NK-92 (cell line): Measurements from ENCODE around the gene JSRP1.

ENCODE experiments used
- DNase-seq: peaks from one replicate; lab custom pipeline; 2025; ENCODE audit not compliant: unreplicated experiment; lab: John Stamatoyannopoulos, UW

The JSRP1 gene

GRCh38 chr19:2246801-2247361 is 9.3 kb downstream of the JSRP1 start:
- DNase-seq = no peak

- DNase-seq = no peak
Observed at GRCh38 chr19:2246014-2246620, 10.1 kb downstream of the JSRP1 start.

DNA sequence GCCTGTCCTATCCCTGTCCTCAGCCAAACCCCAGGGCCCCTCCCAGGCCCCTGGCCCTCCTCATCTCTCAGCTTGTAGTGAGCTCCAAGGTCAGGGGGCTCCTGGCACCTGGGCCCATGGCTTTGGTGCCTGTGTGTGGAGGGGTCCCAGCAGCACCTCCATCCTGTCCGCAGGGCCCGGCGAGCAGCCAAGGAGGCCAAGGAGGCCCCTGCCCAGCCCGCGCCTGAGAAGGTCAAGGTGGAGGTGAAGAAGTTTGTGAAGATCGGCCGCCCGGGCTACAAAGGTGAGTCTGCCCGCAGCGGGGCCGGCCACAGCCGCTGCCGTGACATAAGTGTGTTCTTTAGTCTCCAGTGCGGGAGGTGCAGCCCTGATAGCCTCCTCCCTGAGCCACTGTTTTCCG is 10.9 kb downstream of the JSRP1 start:
- no peak for DNase-seq

- DNase-seq = no peak
Observed at GRCh38 chr19:2244486-2244885, 11.7 kb downstream of the JSRP1 start.

- DNase-seq = no peak
Observed at GRCh38 chr19:2244125-2244411, 12.1 kb downstream of the JSRP1 start.

GRCh38 chr19:2243274-2244124 is 12.7 kb downstream of the JSRP1 start:
- no peak for DNase-seq

DNA sequence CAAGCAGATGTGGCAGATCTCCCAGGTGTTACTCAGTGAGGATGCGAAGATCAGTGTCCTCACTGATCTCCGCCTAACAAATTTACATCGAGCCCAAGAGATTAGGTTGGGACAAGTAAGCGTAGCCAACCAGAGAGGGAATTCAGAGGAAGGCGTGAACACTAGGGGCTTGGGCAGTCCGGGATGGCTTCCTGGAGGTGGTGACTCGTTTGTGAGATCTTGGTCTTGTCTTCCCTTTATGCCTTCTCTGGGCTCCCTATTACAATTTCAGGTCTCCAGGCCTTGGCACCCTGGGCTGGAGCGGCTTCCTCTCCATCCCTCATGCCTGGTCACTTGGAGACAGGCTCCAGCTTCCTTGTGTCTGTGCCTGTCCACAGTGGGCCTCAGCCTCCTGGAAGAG is 13.4 kb downstream of the JSRP1 start:
- DNase-seq = no peak

DNA sequence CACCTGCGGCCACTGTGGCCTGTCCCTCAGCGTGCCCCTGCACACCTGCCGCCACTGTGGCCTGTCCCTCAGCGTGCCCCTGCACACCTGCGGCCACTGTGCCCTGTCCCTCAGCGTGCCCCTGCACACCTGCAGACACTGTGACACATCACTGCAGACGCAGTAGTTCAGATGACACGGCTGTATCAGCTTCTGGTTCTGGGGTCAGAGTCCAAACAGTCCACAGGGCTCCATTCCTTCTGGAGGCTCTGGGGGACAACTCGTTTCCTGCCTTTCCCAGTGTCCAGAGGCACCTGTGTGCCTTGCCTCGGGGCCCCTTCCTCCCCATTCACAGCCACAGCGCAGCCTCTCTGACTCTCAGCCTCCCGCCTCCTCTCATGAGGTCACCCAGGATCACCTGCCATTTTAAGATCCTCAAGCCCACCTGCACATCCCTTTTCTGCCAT is 14.1 kb downstream of the JSRP1 start:
- DNase-seq = no peak

DNA sequence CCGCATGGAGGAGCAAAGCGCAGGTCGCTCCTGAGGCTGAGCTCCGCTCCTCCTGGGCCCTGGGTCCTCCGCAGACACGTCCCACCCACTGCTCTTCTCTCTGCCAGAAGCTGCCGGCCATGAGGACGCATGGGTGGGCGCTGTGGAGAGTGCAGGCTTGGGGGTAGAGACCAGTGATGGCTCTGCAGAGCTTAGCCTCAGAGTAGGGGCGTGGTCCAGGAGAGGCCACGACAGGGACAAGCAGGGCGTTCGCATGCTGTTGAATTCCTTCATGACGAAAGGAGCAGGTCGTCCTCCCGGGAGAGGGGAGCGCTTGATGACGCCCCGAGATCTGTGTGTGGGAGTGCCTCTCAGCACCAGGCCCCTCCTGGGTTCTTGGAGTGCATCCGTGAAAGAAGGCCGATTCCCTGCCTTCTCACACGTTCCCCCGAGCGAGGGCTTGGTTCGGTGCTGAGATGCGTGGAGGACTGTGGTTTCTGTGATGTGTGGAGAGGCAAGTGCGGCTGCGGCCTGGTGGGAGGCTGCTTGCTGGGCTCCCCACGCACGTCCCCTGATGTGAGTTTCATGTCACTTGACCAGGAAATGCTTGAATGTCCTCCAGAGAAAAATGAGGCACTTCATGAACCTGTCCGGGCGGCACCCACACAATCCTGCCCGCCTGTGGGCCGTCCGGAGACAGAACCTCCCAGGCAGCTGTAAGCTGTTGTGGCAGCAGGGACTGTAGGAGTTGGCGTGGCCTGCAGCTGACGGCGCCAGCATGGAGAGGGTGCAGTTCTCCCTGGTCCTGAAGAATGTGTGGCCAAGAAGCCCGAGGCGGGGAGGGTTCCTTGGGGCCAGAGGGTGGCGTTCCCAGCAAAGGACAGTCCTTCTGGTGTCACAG is 15.1 kb downstream of the JSRP1 start:
- DNase-seq = no peak

DNA sequence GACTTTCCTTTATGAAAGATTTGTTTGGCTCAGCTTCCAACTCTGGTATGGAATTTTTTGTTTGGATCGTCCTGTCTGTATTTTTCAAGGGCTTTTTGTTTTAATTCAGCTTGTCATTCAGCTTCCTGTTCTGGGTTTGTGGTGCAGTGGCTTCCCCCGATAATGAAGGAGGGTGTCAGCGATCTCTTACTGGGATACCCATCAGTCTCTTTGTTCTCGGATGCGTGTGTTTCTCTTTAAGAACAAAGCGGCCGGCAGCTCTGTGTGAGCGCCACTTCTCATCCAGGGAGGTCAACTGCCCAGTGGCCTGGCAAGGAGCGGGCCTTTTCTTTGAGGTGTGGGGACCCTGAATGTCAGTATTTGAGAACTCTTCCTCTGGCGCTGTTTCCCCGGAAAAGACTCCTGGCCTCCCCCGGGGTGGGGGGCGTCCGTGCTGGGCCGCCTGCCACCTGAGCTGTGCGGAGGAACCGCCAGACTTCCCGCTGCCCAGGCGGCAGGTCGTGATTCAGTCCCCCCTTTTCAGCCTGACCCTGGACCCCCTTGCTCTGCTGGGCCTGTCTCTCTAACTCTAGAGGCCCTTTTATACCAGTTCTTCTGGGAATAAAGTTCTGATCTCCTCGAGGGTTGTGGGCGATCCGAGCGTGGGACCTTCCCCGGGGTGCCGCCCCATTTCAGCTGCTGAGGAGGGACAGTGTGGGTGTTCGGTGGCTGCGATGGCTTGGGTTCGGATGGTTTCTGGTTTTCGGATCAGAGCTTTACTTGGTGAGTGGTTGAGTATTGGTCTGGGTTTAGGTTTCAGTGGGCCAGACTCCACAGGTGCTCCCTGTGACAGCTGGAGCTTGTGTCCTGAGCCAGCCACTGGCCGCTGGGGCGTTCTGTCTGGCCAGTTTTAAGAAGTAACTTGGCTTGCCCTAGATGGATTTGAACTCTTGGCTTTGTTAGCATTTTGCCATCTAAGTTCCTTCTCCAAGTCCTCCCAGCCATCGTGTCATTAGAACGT is 16.1 kb downstream of the JSRP1 start:
- DNase-seq = no peak

- no peak for DNase-seq
Observed at GRCh38 chr19:2239173-2239572, 17.0 kb downstream of the JSRP1 start.

- no peak for DNase-seq
Observed at GRCh38 chr19:2237869-2238153, 18.4 kb downstream of the JSRP1 start.

GRCh38 chr19:2237051-2237868 is 19.0 kb downstream of the JSRP1 start:
- no peak for DNase-seq

DNA sequence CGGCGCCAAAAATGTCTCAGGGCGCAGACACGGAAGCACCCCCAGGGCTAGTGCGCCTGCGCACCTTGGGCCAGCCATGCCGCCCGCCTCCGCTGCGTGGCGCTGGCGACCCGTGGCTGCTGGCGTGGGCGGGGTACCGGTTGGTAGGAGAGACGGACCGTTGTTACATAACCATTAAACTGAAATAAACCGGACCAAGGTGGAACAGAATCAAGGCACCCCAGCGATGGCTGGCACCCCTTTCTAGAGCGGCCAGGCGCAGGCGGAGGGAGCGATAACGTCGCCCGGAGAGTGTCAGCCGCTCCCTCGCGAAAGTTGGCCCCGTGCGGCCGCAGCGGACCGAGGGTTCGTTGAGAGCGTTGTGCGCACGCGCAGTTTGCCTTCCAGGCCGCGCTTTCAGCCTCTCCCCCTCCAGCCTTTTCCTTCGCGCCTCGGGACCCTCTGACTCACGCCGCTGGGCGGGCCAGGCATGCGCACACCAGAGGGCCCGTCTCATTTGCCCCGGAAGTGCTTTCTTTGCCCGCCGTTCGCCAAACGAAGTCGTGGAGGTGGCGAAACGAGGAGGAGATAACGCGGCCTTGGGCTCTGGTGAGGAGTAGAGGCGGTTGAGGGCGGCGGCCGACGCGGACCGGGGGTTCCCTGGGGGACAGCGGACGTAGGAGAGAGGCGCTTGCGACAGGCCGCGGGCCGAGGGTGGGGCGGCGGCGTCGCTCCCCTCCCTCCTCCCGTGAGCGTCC is 19.7 kb downstream of the JSRP1 start, which contains the start of the genes PLEKHJ1 and SF3A2:
Gene PLEKHJ1 (minus strand): TSS at position 16 of the 737 bp plus-strand sequence. CDS start 81 bp downstream, outside the sequence.
Gene SF3A2 (plus strand): TSS at position 511 of the 737 bp plus-strand sequence. CDS start 6,595 bp downstream, outside the sequence.
- DNase-seq = peak; percentile 86

- DNase-seq = no peak
Observed at GRCh38 chr19:2236064-2236313, 20.2 kb downstream of the JSRP1 start.

DNA sequence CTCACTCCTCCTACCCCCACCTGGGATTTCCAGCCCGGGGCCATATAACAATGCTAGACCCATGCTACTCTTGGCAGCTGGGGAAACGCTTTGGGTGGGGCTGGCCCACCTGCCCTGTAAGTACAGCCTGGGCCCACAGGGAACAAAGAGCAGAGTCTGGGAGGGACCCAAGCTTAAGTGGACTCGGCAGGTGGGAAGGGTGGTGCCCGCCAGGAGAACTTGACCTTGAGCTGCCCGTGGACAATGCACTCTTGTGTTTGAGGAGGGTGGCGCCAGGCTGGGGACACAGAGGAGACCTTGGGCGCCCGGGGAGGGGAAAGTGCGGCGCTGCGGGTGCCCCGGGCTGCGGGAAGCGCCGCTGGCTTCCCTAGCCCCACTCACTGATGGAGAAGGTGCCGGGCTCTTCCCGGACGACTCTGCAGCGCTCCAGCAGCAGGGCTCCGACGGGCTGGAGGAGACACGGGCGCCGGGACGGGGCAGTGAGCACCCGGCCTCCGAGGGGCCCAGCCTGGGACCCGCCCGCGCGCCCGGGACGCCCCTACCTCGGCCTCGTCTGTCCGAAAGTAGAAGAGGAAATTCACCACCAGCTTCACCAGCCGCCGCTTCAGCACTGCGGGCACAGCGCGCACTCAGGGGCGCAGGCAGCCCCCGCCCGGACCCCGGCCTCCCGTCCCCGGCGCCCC is 20.7 kb downstream of the JSRP1 start:
- DNase-seq = no peak

DNA sequence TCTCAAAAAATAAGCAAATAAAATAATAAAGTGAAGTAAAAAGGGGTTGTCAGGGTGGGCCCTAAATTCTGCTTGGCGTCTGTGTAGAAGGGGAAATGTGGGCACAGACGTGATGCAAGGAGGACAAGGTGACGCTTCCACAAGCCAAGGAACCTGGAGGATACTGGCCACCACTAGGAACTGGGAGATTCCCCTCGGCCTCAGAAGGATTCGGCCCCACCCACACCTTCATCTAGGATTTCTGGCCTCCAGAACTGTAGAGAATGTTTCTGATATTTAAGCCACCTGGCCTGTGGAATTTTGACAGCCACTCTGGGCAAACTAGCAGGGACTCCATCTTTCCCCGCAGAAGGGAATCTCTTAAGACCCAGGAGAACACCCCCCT is 21.2 kb downstream of the JSRP1 start:
- no peak for DNase-seq

DNA sequence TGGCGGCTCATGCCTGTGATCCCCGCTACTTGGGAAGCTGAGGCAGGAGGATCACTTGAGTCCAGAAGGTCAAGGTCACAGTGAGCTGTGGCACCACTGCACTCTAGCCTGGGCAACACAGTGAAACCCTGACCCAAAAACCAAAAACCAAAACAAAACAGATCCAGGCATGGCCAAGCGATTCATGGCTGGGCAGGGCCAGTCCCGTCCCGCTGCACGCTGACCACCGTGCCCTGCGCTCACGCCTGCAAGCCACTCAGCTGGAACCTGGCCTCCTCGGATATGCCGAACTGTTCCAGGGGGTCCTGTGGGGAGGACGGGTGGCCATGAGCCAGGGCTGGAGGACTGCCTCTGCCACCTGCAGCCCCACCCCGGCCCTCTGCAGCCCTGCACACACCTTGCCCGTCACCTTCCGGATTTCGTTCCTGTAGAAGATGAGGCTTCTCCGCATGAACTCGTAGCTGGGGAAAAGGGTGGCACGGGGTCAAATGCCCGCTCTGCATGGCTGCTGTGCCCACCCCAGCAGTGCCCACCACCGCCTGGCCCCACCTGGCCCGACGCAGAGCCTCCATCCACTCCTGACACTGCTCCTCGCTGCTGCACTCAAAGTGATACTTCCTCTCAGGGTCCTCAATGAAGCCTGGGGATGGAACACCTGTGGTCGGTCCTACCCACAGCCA is 22.5 kb downstream of the JSRP1 start:
- no peak for DNase-seq
